ENCODE results near the gene LRP4.

DNA sequence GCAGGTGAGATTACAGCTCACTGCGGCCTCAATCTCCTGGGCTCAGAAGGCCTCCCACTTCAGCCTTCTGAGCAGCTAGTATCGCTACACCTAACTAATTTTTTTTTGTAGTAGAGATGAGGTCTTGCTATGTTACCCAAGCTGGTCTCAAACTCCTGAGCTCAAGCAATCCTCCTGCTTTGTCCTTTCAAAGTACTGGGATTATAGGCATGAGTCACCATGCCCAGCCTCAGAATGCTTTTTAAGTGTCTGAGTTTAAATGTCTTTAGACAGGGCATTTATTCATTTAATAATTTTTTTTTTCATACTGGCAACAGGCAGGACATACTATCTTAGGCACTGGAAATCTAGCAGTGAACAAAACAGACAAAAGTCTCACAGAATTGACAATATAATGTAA, 27.7 kb downstream of the LRP4 start:
- TF ChIP-seq, protein P1, sequence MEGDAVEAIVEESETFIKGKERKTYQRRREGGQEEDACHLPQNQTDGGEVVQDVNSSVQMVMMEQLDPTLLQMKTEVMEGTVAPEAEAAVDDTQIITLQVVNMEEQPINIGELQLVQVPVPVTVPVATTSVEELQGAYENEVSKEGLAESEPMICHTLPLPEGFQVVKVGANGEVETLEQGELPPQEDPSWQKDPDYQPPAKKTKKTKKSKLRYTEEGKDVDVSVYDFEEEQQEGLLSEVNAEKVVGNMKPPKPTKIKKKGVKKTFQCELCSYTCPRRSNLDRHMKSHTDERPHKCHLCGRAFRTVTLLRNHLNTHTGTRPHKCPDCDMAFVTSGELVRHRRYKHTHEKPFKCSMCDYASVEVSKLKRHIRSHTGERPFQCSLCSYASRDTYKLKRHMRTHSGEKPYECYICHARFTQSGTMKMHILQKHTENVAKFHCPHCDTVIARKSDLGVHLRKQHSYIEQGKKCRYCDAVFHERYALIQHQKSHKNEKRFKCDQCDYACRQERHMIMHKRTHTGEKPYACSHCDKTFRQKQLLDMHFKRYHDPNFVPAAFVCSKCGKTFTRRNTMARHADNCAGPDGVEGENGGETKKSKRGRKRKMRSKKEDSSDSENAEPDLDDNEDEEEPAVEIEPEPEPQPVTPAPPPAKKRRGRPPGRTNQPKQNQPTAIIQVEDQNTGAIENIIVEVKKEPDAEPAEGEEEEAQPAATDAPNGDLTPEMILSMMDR (IDR thresholded peaks at IDR 0.05) = no peak
- TF ChIP-seq POLR2AphosphoS5 (IDR thresholded peaks at IDR 0.05) (no peak), POLR2A (IDR thresholded peaks at IDR 0.05) (no peak)
